ENCODE measurements around the gene AP3B2. TPM values are rescaled to one million over a fixed set of nuclear protein-coding genes. Genes with fewer than 3 reads are reported as not detected.

AP3B2 gene
- total RNA-seq, 1 donor from 2014 or later, result not detected

DNA sequence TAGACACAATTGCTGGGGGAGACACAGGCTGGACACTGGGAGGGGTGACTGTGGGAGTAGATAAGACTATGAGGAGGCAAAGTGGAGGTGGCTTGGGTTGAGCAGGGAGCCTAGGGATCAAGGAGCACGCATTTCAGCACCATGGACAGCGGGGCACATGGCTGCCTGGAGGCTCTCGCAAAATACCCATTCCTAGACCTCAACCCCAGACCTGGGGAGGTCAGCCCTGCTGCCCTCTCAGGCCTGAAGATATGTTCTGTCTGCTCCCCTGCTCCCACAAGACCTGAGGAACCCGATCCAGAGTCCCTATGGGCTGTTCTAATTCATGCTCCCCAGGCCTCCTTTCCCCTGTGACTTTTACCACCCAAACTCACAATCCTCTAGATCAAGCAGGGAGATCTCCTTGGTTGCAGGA, 46.5 kb downstream of the AP3B2 start:
- TF ChIP-seq, protein P1, sequence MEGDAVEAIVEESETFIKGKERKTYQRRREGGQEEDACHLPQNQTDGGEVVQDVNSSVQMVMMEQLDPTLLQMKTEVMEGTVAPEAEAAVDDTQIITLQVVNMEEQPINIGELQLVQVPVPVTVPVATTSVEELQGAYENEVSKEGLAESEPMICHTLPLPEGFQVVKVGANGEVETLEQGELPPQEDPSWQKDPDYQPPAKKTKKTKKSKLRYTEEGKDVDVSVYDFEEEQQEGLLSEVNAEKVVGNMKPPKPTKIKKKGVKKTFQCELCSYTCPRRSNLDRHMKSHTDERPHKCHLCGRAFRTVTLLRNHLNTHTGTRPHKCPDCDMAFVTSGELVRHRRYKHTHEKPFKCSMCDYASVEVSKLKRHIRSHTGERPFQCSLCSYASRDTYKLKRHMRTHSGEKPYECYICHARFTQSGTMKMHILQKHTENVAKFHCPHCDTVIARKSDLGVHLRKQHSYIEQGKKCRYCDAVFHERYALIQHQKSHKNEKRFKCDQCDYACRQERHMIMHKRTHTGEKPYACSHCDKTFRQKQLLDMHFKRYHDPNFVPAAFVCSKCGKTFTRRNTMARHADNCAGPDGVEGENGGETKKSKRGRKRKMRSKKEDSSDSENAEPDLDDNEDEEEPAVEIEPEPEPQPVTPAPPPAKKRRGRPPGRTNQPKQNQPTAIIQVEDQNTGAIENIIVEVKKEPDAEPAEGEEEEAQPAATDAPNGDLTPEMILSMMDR (IDR thresholded peaks at IDR 0.05; ENCODE audit: insufficient read depth, low read length, severe bottlenecking), result no peak
- no peak overlapping the region for H3K4me3 ChIP-seq (ENCODE audit: low read depth, low read length)
- no peak for FAIRE-seq
- H3K36me3 ChIP-seq (ENCODE audit: control insufficient read depth, insufficient read depth, low read length), result no peaks in the 10 kb centered on the region
- no peaks in the 10 kb centered on the region for H3K27me3 ChIP-seq (ENCODE audit: control insufficient read depth, insufficient read depth, low read length)
- DNase-seq (ENCODE audit: low read depth), result peak; percentile 34

DNA sequence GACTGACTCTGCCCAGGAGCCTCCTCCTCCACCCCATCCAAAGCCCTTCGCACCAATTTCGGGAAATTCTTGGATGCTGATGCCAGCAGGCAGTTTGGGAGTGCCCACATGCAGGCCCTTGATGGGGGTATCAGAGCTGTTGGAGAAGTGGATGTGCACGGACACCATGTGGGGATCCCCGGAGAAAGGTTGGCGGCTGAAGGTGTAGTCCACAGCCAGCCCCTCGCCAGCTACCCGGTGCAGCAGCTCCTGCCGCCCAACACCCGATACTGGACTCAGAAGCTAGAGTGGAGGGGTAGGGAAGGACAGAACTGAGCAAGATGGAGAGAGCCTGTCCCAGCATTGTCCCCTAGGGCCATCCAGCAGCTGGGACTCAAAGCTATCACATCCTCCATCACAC, 47.0 kb downstream of the AP3B2 start:
- H3K4me3 ChIP-seq (ENCODE audit: low read depth, low read length), result no peak overlapping the region
- no peaks in the 10 kb centered on the region for H3K36me3 ChIP-seq (ENCODE audit: control insufficient read depth, insufficient read depth, low read length)
- TF ChIP-seq, protein P1 (IDR thresholded peaks at IDR 0.05; ENCODE audit: insufficient read depth, low read length, severe bottlenecking), result no peak
- FAIRE-seq (no peak), DNase-seq (ENCODE audit: low read depth) (no peak)
- H3K27me3 ChIP-seq (ENCODE audit: control insufficient read depth, insufficient read depth, low read length), result no peaks in the 10 kb centered on the region

DNA sequence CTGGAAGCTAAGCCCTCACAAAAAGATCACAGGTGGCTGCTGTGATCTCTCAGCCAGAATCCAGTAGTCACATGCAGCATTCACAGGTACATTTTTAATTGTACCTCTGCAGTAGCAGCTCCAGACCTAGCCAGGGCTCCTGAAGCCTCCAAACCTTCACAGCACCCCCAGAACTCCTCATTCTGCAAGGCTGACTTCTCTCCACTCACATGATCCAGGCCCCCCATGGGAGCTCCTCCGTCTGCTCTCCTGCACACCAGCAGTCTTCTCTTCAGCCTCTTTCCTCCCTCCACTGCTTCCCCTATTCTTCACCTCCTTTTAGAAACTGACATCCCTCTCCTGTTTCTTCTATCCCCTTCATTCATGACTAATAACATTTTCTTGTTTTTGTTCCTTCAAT, 49.3 kb downstream of the AP3B2 start:
- Histone ChIP-seq H3K36me3 (ENCODE audit: control insufficient read depth, insufficient read depth, low read length) (no peaks in the 10 kb centered on the region), H3K4me3 (ENCODE audit: low read depth, low read length) (no peak overlapping the region), H3K27me3 (ENCODE audit: control insufficient read depth, insufficient read depth, low read length) (peaks cover 1% of the 10 kb centered on the region)
- DNase-seq (ENCODE audit: low read depth), result no peak
- no peak for FAIRE-seq
- TF ChIP-seq, protein P1 (IDR thresholded peaks at IDR 0.05; ENCODE audit: insufficient read depth, low read length, severe bottlenecking), result no peak

DNA sequence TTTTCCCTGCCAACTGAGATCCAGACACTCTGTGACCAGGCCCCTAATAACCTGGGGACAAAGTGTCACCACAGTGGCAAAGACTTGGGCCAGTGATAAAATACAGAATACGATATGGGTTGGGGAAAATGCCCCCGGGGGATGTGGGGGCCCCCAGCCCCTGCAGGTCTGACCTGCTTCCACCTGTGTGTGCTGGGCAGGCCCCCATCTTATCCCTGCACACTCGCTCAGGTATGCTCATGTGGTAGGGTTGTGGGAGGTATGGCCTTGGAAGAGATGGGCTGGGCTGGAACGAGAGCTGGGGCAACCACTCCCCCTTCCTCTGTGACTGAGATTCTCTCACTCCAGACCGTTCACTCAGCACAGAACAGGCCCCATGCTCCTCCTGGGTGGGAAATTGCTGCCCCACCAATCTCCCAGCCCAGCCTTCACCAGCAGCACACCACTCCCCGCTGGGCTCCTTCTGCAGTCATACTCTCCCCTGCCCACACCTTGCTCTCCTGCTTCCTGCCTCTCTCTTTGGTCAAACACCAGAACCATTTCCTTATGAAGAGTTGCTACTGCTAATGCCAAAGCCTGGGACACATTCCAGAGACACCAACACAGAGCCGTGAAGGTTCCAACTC, 52.9 kb downstream of the AP3B2 start:
- H3K36me3 ChIP-seq (ENCODE audit: control insufficient read depth, insufficient read depth, low read length), result no peaks in the 10 kb centered on the region
- FAIRE-seq (no peak), DNase-seq (ENCODE audit: low read depth) (no peak)

DNA sequence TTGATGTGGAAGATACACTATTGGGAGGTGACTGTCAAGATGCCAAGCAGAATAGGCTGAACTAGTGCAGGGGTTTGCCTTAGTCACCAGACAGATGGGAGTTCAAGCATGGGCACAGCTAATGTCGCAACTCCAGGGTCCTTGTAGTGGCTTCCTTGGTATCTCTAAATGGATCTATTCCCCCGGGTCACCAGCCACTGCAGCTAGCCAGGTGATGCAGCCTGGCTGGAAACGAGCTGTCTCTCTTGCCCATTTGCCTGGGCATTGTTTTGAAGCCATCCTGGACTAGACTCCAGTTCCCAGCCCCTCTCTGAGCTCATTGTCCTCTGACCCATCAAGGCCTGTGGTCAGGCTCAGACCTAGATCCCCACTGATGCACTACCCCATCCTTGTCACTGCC, 54.1 kb downstream of the AP3B2 start:
- DNase-seq (ENCODE audit: low read depth) (no peak), FAIRE-seq (peak; percentile 91)
- Histone ChIP-seq H3K36me3 (ENCODE audit: control insufficient read depth, insufficient read depth, low read length) (no peaks in the 10 kb centered on the region), H3K4me3 (ENCODE audit: low read depth, low read length) (no peak overlapping the region), H3K27me3 (ENCODE audit: control insufficient read depth, insufficient read depth, low read length) (peaks cover 1% of the 10 kb centered on the region)
- TF ChIP-seq, protein P1 (IDR thresholded peaks at IDR 0.05; ENCODE audit: insufficient read depth, low read length, severe bottlenecking), result no peak

More for the DNA sequence above, 52.9 kb downstream of the AP3B2 start:
- H3K27me3 ChIP-seq (ENCODE audit: control insufficient read depth, insufficient read depth, low read length), result peaks cover 1% of the 10 kb centered on the region
- H3K4me3 ChIP-seq (ENCODE audit: low read depth, low read length), result no peak overlapping the region
- TF ChIP-seq, protein P1 (IDR thresholded peaks at IDR 0.05; ENCODE audit: insufficient read depth, low read length, severe bottlenecking), result no peak
